LoVo (cell line): Measurements from ENCODE around the gene MTUS2.

Experiments
- DNase-seq: peaks from one replicate; pipeline ENCODE4 v3.0.0-alpha.2; 2016; ENCODE audit warnings: low spot score

The MTUS2 gene

GRCh38 chr13:29526741-29527140, 706.6 kb downstream of the MTUS2 start:
- no peak for DNase-seq

DNA sequence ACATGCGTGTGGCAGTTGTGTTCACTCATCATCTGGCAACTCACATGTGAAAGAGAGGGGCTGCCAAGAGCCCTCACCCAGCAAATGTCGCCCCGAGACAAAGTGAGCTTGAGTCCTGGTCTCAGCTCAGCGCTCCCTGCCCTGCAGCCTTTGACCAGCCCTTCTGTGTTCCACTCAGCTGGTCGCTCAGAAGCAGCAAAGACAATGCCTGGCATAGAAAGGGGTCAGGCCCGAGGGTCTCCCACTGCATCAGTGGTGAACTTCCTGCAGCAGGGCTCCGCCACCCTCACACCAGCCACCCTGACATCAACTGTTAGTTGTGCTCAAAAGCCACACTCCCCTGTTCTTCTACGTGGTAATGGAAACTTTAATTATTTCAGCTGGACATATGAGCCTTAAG, 707.4 kb downstream of the MTUS2 start:
- no peak for DNase-seq

DNA sequence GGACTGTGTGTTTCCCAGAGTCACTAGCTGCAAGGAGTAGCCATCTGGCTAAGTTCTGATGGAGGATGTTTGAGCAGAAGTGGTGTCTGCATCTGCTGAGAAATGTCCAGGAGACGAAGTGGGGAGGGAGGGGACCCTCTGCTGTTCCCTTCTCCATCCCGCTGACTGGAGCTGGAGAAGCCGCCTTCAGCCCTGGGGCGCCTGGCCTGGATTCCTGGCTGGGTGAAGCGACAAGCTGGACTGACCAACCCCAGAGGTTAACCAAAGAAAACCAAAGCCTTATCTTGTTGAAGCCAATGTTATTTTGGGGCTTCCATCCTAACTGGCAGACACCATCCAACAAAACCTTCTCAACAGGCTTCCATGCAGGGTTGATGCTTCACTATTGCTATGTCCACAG, 707.8 kb downstream of the MTUS2 start:
- DNase-seq, result no peak

GRCh38 chr13:29529754-29530153, 709.6 kb downstream of the MTUS2 start:
- DNase-seq, result no peak

GRCh38 chr13:29530901-29531300, 710.8 kb downstream of the MTUS2 start:
- DNase-seq, result no peak

DNA sequence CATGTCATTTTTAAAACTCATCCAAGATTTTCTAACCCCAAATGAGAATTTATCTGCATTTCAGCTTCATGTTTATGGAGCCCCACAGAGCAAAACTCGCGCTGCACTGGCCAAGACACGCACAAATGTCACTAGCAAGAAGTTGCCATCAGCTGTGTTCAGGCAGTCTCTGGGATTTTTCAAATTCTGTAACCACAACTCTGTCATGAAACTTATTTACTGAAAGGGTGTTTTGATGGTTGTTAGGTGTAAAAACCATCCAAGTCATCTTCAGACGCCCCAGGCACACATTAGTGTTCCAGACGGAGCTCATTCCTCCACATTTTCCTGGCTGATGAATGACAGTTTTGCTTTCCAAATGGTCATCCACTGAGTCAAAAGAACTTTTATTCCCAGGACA, 712.0 kb downstream of the MTUS2 start:
- no peak for DNase-seq

DNA sequence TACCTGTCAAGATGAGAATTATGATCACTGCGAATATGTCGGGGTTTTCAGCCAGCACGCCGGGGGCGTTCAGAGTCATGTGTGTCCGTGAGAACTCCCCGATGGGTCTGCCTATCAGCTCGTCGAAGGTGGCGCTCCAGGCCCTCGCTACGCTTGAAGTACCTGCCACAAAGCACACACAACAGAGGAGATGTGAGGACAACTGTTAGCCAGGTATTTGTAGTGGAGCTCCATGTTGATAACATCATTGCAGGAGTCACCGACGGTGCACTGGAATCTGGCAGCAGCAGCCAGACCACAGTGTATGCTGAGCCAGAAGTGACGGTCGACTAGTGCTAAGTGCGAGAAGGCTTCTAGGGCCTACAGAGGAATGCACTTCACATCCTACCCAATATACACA, 712.7 kb downstream of the MTUS2 start:
- no peak for DNase-seq

GRCh38 chr13:29534083-29534482, 713.9 kb downstream of the MTUS2 start:
- DNase-seq, result no peak

- DNase-seq, result no peak
These were observed 715.8 kb downstream of the MTUS2 start for GRCh38 chr13:29535663-29536655.

- DNase-seq, result no peak
These were observed 716.7 kb downstream of the MTUS2 start for GRCh38 chr13:29536853-29537252.

DNA sequence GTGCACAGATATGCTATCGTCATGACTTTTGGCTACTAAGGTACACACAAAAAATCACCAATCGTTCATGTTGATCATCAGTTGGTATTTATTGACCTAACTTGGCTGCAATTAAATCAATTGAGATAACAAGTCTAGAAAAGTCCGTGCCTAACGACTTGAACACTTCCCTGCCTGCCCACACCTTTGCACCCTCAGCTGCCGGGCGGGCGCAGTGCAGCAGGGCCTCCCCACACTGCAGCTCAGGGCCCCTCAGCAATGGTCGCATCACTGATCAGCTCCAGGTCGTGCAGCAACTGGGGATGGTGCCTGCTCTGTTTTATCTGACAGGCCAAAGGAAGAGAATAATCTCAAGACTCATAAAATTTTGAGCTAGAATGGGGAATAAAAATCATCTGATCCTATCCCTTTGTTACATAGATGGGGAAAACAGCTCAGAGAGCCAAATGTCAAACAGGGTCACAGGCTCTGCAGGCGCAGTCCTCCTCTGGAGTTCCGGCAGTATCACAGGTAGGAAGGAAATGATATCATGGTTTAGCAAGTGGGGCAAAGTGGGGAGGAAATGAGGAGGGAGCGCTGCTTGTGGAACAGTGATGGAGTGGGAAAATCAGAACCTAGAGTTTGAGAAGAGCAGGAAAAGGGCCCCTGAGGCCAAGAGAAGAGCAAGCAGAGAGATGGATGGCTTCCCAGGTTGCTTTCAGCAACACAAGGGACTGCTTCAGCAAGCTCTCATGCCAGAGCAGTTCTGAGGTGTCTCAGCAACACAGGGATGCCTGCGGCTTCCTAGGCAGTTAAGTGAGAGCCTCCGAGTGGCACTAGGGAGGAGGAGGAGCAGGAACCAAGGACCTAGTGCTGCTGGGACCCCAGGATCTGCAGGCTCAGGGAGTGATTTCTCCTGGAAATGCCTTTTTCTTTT, 717.9 kb downstream of the MTUS2 start:
- no peak for DNase-seq

DNA sequence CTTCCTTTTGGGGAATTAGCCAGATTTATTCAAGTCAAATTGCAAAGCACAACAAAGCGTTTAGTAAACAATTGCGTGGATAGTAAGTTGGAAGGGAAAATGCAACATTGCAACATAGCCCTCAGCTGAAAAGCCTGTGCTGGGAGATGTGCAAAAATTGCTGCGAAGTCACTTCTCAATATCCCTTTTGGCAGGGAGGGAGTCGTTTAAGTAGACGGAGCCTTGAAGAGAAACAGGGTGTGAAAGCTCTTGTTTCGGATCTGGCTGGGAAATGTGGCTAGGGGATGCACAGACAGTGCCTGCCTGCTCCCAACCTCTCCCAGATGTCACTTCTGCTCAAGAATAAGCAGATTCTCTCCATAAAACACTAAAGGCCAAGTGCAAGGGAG, 718.5 kb downstream of the MTUS2 start:
- DNase-seq, result no peak

- no peak for DNase-seq
These were observed 719.7 kb downstream of the MTUS2 start for GRCh38 chr13:29539856-29540255.

GRCh38 chr13:29540334-29540733, 720.2 kb downstream of the MTUS2 start:
- no peak for DNase-seq

- DNase-seq, result no peak
These were observed 720.7 kb downstream of the MTUS2 start for GRCh38 chr13:29540799-29541198.

DNA sequence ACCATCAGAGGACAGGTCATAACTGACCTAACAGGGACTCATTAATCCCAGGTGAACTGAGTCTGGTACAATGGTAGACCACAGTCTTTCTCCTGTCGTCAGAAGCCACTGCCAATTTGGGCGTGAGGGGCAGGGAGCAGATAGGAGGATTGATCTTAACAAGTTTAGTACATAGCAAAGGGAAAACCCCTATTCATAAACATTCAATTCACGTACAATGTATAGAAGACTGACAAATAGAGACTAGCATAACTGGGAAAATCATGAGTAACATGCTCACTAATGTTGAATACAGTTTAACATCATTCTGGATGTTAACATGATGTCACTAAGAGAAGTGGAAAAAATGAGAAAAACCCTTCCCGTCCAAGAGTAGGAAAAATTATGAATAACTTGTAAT, 721.3 kb downstream of the MTUS2 start:
- DNase-seq, result no peak

- no peak for DNase-seq
These were observed 722.2 kb downstream of the MTUS2 start for GRCh38 chr13:29542381-29542780.

- no peak for DNase-seq
These were observed 723.4 kb downstream of the MTUS2 start for GRCh38 chr13:29543230-29544215.

DNA sequence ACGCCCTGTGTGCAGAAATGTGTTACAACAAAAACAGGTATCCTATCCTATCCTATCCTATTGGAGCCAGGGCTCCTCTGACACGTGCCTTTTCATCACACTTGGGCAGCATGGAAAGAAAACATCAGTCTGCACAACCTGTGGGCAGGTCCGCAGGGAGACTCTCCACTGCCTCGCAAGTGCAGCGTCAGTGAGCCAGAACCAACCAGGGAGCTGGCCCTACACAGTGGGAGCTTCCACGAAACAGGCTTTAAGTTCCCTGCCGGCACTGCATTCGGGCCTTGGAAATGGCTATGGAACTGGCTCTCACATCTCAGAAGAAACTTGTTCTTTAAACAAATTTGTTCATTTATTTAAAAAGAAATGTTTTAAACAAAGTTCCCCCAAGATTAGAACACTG, 725.8 kb downstream of the MTUS2 start:
- DNase-seq, result no peak

GRCh38 chr13:29546662-29547061, 726.5 kb downstream of the MTUS2 start:
- DNase-seq, result no peak

- no peak for DNase-seq
These were observed 727.0 kb downstream of the MTUS2 start for GRCh38 chr13:29547153-29547552.

DNA sequence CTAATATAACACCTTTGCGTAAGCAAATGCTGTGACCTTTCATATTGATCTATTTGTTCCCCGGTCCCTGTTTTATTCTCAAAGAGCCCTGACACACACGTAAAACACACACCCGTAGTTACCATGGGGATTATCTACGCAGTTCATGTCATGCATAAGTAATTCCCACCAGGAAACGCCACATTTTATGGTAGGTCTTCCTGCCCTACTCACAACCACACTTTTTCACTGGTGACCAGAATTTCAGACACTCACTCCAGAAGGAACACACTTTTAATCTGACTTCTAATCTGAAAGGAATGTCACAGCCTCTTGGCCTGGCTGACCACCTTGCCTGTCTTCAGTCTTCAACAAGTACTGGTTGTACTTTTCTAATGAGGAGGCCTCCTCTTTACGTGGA, 728.6 kb downstream of the MTUS2 start:
- DNase-seq, result no peak
